Right lobe of liver (tissue), 6 donors: ENCODE measurements around the gene ANKRD11. TPM values are rescaled to one million over a fixed set of nuclear protein-coding genes. Genes with fewer than 3 reads are reported as not detected.

Experiments used
- ATAC-seq, 4 donors: fragments of 200-7000 bp; cut with Tn5 transposase; one replicate each; pipeline ENCODE4 v1.9.1; 2020; ENCODE audit warnings: mild to moderate bottlenecking in 4 of 4, moderate library complexity in 4 of 4
- DNase-seq, 3 donors: peaks; one replicate each; pipeline ENCODE4 v3.0.0-alpha.2; 2020
- H3K27ac ChIP-seq, 3 donors: fragments of 200-600 bp; one replicate each; pipeline ENCODE4 v1.8.0; 2022
- H3K27me3 ChIP-seq, 2 donors: fragments of 200-600 bp; one replicate each; pipeline ENCODE4 v1.8.0; 2022
- H3K36me3 ChIP-seq, 4 donors: fragments of 200-600 bp; sonication (generic) in 1 of 4; one replicate each; pipeline versions ENCODE4 v1.5.1 to v1.8.0; 2017 to 2022; ENCODE audit warnings: control low read depth in 1 of 4
- H3K4me1 ChIP-seq, 4 donors: fragments of 200-600 bp; sonication (generic) in 1 of 4; one replicate each; pipeline versions ENCODE4 v1.5.1 to v1.8.0; 2017 to 2022; ENCODE audit warnings: control low read depth in 1 of 4
- H3K4me3 ChIP-seq, 3 donors: fragments of 200-600 bp; one replicate each; pipeline ENCODE4 v1.8.0; 2022
- H3K9me3 ChIP-seq, 4 donors: fragments of 200-600 bp; sonication (generic) in 1 of 4; one replicate each; pipeline versions ENCODE4 v1.5.1 to v1.8.0; 2017 to 2022; ENCODE audit warnings: control low read depth in 1 of 4
- CTCF ChIP-seq, 4 donors: fragments of 200-600 bp in 3 of 4; fragments of 450-650 bp in 1 of 4; IDR thresholded peaks; one replicate each; pipeline versions ENCODE4 v1.5.1 to v1.8.0; 2016 to 2022; ENCODE audit warnings: antibody characterized with exemption in 4 of 4, mild to moderate bottlenecking in 2 of 4
- POLR2A ChIP-seq: fragments of 450-650 bp; IDR thresholded peaks from one replicate; pipeline ENCODE4 v1.6.1; 2017; ENCODE audit warnings: antibody characterized with exemption, mild to moderate bottlenecking
- WGBS: methylation state at CpG from one replicate; pipeline ENCODE4 v1.1.6; 2018; ENCODE audit warnings: low coverage, low lambda C conversion rate; ENCODE audit not compliant: insufficient coverage; ENCODE audit errors: missing lambda C conversion rate; 5-methylcytosine and 5-hydroxymethylcytosine counted together
- intact Hi-C, 2 donors: fragments of 100-400 bp; cut with DNase I; formaldehyde crosslinking; loops; one replicate each; pipeline versions ENCODE4 v1.11.2 to v1.14.1; 2022
- total RNA-seq, 6 experiments: library from RNA; depleted of rRNA in 2 of 6; stranded (reverse); fragments of >200 nt in 2 of 6; fragmentation: NEBNext Ultra II Directional in 3 of 6; extraction: Animal tissue kit (Norgen Biotek cat#: 25700) in 3 of 6; gene quantifications; one replicate each; pipeline versions ENCODE4 v1.1.0 to v1.2.4, GENCODE V29; 2016 to 2023
- donor health status: DM: no; HTN: yes; CAD: no.
- donor health status: DM: no; HTN: no; CAD: no.
- donor health status: DM: no; HTN: no; CAD: no.
- donor health status: DM: no; HTN: yes; CAD: no.
- donor health status: DM: no; HTN: yes; CAD: no.

ANKRD11 gene
- total RNA-seq, 6 experiments from 2014 or later = 26.2 to 65.8 (median 41.6) TPM

GRCh38 chr16:89318871-89319630 lies 171.3 kb downstream of the ANKRD11 start:
- peaks cover 0 to 30% (median 14%) of the 10 kb centered on the region in 4 donors for H3K4me1 ChIP-seq
- no peaks in the 10 kb centered on the region for H3K27me3 ChIP-seq
- H3K4me3 ChIP-seq = no peak overlapping the region
- no peaks in the 10 kb centered on the region for H3K9me3 ChIP-seq
- no peak overlapping the region for H3K27ac ChIP-seq
- 93% methylated on average over 13 of the region's 28 CpGs for WGBS
- DNase-seq (peak in 1 of 3 donors; percentile 39), ATAC-seq (no peak)
- no peak for TF ChIP-seq POLR2A
- H3K36me3 ChIP-seq = no peaks in the 10 kb centered on the region
- intact Hi-C loops = no loop called here

GRCh38 chr16:89318430-89318758 lies 172.0 kb downstream of the ANKRD11 start:
- WGBS = 94% methylated on average over 11 of the region's 11 CpGs
- ATAC-seq = no peak

GRCh38 chr16:89317729-89318429 lies 172.5 kb downstream of the ANKRD11 start:
- H3K4me3 ChIP-seq = no peak overlapping the region
- ATAC-seq = no peak
- H3K27ac ChIP-seq = no peak overlapping the region

More at GRCh38 chr16:89318430-89318758, 172.0 kb downstream of the ANKRD11 start:
- Histone ChIP-seq H3K36me3 (peaks cover 0 to under 1% (median 0%) of the 10 kb centered on the region in 4 donors), H3K4me1 (peaks cover 0 to 30% (median 14%) of the 10 kb centered on the region in 4 donors), H3K4me3 (no peak overlapping the region), H3K27ac (no peak overlapping the region), H3K27me3 (no peaks in the 10 kb centered on the region), H3K9me3 (no peaks in the 10 kb centered on the region)
- DNase-seq = peak in 1 of 3 donors; percentile 32
- intact Hi-C loops = no loop called here
- TF ChIP-seq POLR2A (no peak), CTCF (IDR thresholded peaks at IDR 0.05) (no peak)

GRCh38 chr16:89317101-89317671 lies 173.2 kb downstream of the ANKRD11 start:
- no peak for TF ChIP-seq CTCF (IDR thresholded peaks at IDR 0.05)
- no peak for TF ChIP-seq POLR2A
- Histone ChIP-seq H3K9me3 (no peaks in the 10 kb centered on the region), H3K27me3 (no peaks in the 10 kb centered on the region), H3K4me1 (peaks cover 0 to 24% (median 14%) of the 10 kb centered on the region in 4 donors), H3K36me3 (peaks cover 0 to 9% (median 0%) of the 10 kb centered on the region in 4 donors), H3K4me3 (no peak overlapping the region), H3K27ac (peak overlapping the region in 1 of 3 donors; percentile 1)
- no peak for DNase-seq
- intact Hi-C loops = no loop called here
- ATAC-seq = no peak
- no CpG with 5 or more reads among the region's 12 CpGs for WGBS

More at GRCh38 chr16:89317729-89318429, 172.5 kb downstream of the ANKRD11 start:
- Histone ChIP-seq H3K27me3 (no peaks in the 10 kb centered on the region), H3K36me3 (peaks cover 0 to 4% (median 0%) of the 10 kb centered on the region in 4 donors), H3K9me3 (no peaks in the 10 kb centered on the region), H3K4me1 (peaks cover 0 to 30% (median 14%) of the 10 kb centered on the region in 4 donors)
- DNase-seq = peak in 1 of 3 donors; percentile 45
- intact Hi-C loops = no loop called here
- 75% methylated on average over 18 of the region's 23 CpGs for WGBS
- TF ChIP-seq POLR2A = no peak
- TF ChIP-seq CTCF (IDR thresholded peaks at IDR 0.05) = no peak
